SKM-1 treated with dmso at 0.1 percent for 144 hours (cell line): ENCODE measurements around the gene TPO.

Experiments
- DNase-seq: peaks from one replicate; lab custom pipeline; 2025; ENCODE audit not compliant: unreplicated experiment; lab: John Stamatoyannopoulos, UW

Gene TPO

DNA sequence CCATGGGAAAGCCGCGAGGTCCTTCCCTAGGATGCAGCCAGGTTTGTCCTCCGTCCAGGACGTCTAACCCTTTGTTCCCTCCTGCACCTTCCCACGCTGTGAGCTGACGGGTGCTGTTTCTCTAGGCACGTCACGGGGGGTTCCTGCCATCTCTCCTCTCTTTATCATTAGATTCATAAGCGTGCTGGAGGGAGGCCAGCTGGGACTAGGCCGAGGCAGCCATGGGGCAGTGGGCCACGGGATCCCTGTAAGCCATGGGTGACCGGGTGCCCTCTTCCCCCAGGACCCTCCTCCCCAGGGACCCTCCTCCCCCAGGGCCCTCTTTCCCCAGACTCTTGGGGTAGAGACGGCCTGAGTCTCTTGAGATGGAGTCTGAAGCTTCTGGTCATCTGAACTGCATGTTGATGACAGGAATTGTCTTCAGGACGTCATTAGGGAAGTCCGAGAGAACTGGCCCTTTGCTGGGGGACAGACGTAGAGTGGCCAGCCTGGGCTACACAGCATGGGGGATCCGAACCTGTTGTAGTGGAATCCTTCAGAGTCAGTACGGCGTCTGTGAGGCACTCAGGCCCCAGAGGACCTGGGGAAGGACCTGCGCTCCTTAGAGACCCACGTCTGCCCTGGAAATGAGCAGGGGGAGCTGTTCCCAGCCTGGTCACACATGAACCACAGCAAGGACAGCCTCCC lies 108.1 kb downstream of the TPO start:
- DNase-seq = no peak

- DNase-seq = no peak
Observed at GRCh38 chr2:1521878-1522830, 108.9 kb downstream of the TPO start.

DNA sequence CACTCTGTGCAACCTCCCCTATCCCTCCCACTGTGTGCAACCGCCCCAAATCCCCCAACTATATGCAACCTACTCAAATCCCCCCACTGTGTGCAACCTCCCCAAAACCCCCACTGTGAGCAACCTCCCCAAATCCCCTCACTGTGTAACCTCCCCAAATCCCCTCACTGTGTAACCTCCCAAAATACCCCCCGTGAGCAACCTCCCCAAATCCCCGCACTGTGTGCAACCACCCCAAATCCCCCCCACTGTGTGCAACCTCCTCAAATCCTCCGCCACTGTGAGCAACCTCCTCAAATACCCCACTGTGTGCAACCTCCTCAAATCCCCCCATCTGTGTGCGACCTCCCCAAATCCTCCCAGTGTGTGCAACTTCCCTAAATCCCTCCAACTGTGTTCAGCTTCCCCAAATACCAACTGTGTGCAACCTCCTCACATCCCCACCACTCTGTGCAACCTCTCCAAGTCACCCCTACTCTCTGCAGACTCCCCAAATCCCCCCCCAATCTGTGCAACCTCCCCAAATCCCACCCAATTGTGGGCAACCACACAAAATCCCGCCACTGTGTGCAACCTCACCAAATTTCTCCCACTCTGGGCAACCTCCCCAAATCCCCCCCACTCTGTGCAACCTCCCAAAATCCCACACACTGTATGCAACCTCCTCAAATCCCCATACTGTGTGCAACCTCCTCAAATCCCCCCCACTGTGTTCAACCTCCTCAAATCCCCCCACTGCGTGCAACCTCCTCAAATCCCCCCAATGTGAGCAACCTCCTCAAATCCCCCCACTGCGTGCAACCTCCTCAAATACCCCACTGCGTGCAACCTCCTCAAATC lies 114.1 kb downstream of the TPO start:
- no peak for DNase-seq

DNA sequence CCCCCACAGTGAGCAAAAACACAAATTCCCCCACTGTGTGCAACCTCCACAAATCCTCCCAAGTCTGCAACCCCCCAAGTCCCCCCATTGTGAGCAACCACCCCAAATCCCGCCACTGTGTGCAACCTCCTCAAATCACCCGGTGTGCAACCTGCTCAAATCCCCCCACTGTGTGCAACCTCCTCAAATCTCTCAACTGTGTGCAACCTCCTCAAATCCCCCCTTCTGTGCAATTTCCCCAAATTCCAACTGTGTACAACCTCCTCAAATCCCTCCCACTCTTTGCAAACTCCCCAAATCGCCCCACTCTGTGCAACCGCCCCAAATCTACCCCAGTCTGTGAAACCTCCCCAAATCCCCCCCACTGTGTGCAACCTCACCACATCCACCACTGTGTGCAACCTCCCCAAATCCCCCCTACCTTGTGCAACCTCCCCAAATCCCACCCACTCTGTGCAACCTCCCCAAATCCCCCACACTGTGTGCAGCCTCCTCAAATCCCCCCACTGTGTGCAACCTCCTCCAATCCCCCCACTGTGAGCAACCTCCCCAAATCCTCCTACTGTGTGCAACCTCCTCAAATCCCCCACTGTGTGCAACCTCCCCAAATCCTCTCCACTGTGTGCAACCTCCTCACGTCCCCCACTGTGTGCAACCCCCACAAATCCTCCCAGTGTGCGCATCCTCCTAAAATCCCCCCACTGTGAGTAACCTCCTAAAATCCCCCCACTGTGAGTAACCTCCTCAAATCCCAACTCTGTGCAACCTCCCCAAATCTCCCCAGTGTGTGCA lies 115.2 kb downstream of the TPO start:
- DNase-seq = no peak

DNA sequence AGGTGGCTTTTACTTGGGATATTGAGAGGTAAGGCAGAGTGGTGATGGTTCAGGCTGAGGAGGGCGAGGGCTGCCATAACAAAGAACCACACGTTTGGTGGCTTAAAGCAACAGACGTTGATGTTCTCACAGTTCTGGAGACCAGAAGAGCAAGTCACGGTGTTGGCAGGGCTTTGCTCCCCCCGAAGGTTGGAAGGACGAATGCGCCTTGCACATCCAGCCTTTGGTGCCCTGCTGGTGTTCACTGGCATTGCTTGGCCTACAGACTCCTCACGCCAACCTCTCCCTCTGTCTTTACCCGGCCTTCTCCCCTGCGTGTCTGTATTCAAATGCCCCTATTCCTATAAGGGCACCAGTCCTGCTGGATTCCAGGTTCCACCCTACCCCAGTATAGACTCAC lies 125.4 kb downstream of the TPO start:
- no peak for DNase-seq

- no peak for DNase-seq
Observed at GRCh38 chr2:1539441-1539840, 126.2 kb downstream of the TPO start.

DNA sequence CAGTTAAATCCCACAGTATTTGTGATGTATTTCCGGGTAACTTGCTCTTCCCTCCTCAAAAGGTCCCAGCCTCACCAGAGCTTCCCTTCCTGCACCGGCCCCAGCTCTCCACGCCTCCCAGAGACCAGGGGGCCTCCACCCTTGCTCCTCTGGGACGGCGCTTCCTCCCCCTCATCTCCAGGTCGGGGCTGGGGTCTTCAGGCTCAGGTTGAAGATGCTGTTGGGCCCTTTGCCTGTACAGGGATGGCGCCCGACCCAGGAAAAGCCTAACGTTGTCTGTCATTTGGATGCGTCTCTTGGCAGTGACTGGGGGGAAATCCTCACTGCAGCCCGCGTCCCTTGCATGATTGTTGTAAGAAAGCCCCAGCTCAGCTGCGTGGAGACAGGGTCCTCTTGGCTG lies 126.7 kb downstream of the TPO start:
- DNase-seq = no peak

GRCh38 chr2:1540481-1540880 lies 127.2 kb downstream of the TPO start:
- DNase-seq = no peak

GRCh38 chr2:1541040-1541439 lies 127.8 kb downstream of the TPO start:
- no peak for DNase-seq

DNA sequence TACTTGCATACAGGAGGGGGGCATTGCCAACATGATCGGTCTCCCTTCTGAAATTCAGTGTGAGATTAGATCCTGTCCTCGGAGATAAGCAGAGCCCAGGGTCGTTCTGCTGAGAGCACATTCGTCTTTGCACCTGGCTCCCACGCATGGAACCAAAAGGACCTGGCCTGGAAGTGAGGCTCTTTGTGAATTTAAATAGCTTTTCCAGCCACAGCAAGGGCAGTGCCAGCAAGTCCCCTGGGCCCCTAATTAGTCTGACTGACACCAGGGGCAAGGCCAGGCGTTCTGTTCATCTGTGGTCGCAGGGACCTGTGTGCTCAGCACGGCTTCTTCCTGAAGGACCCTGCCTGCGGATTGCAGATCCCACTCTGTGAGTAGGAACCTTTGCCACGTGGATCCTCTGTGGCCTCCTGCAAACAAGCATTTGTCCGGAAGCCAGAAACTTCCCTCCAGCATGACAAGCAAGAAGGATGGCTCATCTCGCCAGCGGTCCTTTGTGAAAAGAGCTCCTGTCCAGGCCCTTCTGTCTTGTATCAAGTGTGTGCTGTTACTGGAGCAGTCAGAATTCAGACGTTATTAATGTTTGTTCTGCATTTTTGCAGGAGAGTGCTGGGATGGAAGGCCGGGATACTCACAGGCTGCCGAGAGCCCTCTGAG lies 128.7 kb downstream of the TPO start:
- DNase-seq = no peak

DNA sequence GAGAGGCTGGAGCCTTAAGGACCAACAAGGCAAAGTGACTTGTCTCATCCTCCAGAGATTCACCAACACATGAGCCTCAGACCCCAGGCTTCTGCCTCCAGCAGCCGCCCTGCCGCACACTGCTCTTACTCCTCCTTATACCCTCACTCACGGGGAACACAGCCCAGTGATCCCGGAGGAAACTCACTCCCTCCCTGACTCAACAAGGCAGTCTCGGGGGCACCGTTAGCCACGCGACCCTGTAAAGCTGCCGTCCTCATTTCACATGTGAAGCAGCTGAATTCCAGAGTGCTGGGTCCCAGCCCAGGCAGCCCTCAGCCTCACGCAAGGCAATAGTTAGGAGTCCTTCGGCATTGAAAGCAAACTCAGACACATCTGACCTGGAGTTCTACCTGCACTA lies 129.7 kb downstream of the TPO start:
- DNase-seq = no peak

DNA sequence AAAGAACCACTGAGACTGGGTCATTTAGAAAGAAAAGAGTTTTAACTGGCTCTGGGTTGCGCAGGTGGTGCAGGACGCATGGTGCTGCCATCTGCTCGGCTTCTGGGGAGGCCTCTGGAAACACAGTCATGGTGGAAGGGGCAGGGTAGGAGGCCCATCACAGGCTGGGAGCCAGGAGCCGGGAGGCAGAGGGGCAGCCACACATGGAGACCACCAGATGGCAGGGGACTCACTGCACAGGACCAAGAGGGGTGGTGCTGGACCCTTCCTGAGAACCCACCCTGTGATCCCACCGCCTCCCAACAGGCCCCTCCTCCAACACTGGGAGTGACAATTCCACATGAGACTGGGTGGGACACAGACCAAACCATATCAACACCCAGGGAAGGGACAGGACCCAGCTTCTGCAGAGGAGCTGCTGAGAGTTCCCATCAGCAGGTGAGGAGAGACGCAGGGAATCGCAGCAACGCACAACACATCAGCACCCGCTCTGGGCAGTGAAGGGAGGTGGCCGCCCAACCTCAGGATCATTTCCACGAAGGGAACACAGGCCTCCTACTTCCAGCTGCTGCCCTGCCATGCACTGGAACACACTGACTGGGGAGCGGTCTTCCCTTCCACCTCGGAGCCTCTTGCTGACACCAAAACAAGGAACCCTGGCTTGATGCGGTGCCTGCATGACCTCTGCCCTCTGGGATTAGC lies 130.7 kb downstream of the TPO start:
- no peak for DNase-seq

GRCh38 chr2:1544478-1545069 lies 131.3 kb downstream of the TPO start:
- no peak for DNase-seq

DNA sequence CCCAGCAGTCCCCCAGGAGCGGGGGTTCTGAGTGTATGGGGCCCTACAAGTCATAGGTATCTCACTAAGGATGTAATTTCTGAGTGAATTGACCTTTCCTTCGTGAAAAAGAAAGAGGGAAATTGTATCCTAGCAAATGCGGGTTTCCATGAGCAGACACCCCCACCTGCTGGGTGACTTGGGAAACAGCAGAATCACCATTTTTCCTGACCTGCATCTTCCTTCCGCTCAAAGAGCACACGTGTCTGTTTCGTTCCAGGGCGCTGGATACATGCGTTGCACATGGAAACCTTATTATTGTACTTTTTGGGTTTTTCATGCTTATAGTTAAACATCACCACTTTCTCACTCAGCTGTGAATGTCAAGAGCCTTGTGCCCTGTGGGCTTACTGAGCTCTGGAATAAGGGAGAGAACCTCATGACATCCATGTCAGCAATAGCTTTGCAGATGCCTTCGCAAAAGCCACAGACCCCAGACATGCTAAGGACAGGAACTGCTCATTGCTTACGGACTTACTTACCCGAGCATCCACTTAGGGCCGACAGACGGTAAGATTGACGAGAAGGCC lies 132.8 kb downstream of the TPO start:
- DNase-seq = peak; percentile 34

DNA sequence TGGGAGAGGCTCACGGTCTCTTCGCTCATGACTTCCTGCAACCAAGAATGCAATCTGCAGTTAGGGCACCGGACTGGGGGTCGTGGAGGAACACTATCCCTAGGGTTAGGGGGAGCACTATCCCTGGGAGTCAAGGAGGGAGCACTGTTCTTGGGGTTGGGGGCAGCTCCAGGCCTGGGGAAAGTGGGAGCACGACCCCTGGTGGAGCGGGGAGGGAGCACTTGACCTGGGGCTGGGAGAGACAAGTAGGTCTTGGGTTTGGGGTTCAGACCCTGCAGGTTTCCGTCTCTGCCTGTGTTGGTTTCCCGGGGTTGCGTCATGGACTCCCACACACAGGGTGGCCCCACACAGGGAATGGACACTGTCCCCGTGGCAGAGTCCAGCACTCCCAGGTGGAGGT lies 133.6 kb downstream of the TPO start:
- DNase-seq = no peak

DNA sequence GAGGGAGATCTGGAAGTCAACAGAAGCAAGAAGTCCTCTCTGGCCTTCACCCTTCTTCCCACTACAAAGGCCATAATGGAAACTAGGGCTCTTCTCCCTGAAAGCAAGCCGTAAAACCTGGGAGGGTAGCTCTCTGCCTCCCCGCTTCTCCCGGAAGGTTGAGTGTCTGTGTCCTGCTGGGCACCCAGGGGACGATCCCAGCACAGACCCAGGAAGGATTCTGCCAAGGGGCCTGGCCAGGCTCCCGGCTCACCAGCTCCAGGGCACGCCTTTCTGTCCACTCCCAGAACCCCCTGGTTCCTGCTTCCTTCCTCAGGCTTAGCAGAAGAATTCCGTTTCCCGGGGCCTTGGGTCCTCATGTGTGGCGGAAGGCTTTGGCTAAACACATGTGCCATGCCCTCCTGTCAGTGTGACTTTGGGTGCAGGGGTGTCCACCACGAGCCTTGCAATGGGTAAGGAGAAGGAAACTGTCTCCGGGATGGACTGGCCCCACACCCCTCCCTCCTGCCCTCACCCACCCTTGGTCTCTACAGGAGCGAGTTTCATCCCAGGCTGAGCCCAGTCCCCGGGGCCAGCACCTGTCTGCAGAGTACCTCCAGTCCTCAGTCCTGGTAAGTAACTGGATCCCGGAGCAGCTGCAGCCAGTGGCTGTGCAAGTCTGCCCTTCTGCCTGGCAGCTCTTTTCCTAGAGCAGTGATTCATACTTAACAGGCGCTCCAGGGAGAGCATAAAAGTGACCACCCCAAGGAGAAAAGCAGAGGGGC lies 135.8 kb downstream of the TPO start:
- DNase-seq = no peak

DNA sequence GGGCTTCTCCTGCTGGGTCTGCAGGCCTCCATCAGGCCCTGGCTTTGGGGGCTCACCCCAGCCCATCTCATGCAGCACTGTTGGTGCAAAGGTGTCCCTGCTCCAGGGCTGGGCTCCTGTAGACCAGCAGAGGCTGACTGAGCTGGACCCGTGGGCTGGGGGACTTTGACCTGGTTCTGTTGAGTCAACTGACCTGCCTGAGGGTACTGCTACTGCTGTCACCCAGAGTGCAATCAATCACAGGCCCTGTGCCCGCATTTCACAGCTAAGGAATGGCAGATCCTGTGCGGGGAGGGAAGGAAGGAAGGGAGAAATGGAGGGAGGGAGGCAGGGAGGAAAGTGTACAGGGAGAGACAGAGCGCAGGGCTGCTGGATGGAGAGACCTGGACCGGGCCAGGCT lies 136.8 kb downstream of the TPO start:
- DNase-seq = no peak

- peak; percentile 48 for DNase-seq
Observed at GRCh38 chr2:1550658-1551316, 137.5 kb downstream of the TPO start.
